Endothelial cell of umbilical vein (primary cell): ENCODE data around the gene GSN. TPM values are rescaled to one million over a fixed set of nuclear protein-coding genes. Genes with fewer than 3 reads are reported as not detected.
A peak's percentile ranks its signal among the peaks of the same experiment; 100 is the strongest.

Source experiments
- BruUV-seq: library from RNA; stranded (reverse); fragments of 400-500 nt; replicated peaks from 2 replicates; lab custom pipeline; 2021; lab: Mats Ljungman, UMichigan
- CTCF ChIA-PET: fragments of 300-600, 350-600 bp; sonication (Branson Sonifier 250); formaldehyde crosslinking; loops from one replicate; lab custom pipeline; 2021; ENCODE audit warnings: antibody characterized with exemption, inconsistent platforms; lab: Charles Lee
- POLR2A ChIA-PET: fragments of 300-600, 350-600 bp; sonication (Branson Sonifier 250); formaldehyde crosslinking; loops from one replicate; lab custom pipeline; 2021; ENCODE audit warnings: antibody characterized with exemption, inconsistent platforms; lab: Charles Lee
- DNase-seq: peaks from one replicate; pipeline ENCODE4 v3.0.0-alpha.2; 2011; ENCODE audit warnings: low read depth, low spot score
- FAIRE-seq: peaks from 2 replicates; lab custom pipeline; 2011; peaks lifted over from hg19 to GRCh38; lab: Jason Lieb, UNC
- H2AFZ ChIP-seq: 2 replicates; pipeline ENCODE4 v1.6.0; 2012; ENCODE audit warnings: low read depth, low read length, control low read depth, inconsistent platforms
- H3K27ac ChIP-seq: 2 replicates; pipeline ENCODE4 v1.5.1; 2011; ENCODE audit warnings: low read depth, mild to moderate bottlenecking, control low read depth, low read length, moderate library complexity; ENCODE audit not compliant: insufficient read depth
- H3K27me3 ChIP-seq, 2 experiments: 2 replicates each; pipeline versions ENCODE4 v1.6.0 to v1.6.1; 2011; ENCODE audit warnings: low read length in 2 of 2, mixed read lengths in 1 of 2; ENCODE audit not compliant: control insufficient read depth in 2 of 2, insufficient read depth in 2 of 2
- H3K36me3 ChIP-seq, 2 experiments: 2 replicates in 1 of 2; 3 replicates in 1 of 2; pipeline ENCODE4 v1.5.1; 2011; ENCODE audit warnings: low read length in 2 of 2, mild to moderate bottlenecking in 1 of 2, moderate library complexity in 1 of 2; ENCODE audit not compliant: control insufficient read depth in 2 of 2, insufficient read depth in 2 of 2; ENCODE audit errors: extremely low read depth in 1 of 2
- H3K4me1 ChIP-seq: 3 replicates; pipeline ENCODE4 v1.5.1; 2011; ENCODE audit warnings: mild to moderate bottlenecking, low read length; ENCODE audit not compliant: control insufficient read depth, insufficient read depth; ENCODE audit errors: extremely low read depth
- H3K4me2 ChIP-seq: 2 replicates; pipeline ENCODE4 v1.6.1; 2011; ENCODE audit warnings: low read length, control low read depth, mixed read lengths; ENCODE audit not compliant: insufficient read depth
- H3K4me3 ChIP-seq, 3 experiments: fragments of 200-600 bp in 1 of 3; sonication (generic), shearing (Covaris generic) in 1 of 3; replicated peaks in 1 of 3; 2 replicates each; pipeline ENCODE4 v1.5.1; 2011 to 2016; ENCODE audit warnings: control low read depth in 3 of 3, low read length in 3 of 3, mild to moderate bottlenecking in 2 of 3, inconsistent platforms in 1 of 3, low read depth in 1 of 3, moderate library complexity in 1 of 3; ENCODE audit not compliant: insufficient read depth in 1 of 3
- H3K79me2 ChIP-seq: 2 replicates; pipeline ENCODE4 v1.6.0; 2012; ENCODE audit warnings: low read length, inconsistent platforms; ENCODE audit not compliant: control insufficient read depth, insufficient read depth
- H3K9ac ChIP-seq: replicated peaks from 2 replicates; pipeline ENCODE3; 2011; ENCODE audit warnings: low read length, control low read depth; ENCODE audit not compliant: insufficient read depth; ENCODE audit errors: extremely low read depth
- H3K9me1 ChIP-seq: replicated peaks from 3 replicates; pipeline ENCODE4 v1.6.0; 2011; ENCODE audit warnings: mild to moderate bottlenecking, low read length; ENCODE audit not compliant: control insufficient read depth, insufficient read depth; ENCODE audit errors: extremely low read depth
- H3K9me3 ChIP-seq: replicated peaks from 2 replicates; pipeline ENCODE4 v1.5.1; 2012; ENCODE audit warnings: low read length, inconsistent platforms; ENCODE audit not compliant: control insufficient read depth, insufficient read depth
- H4K20me1 ChIP-seq: replicated peaks from 2 replicates; pipeline ENCODE3; 2011; ENCODE audit warnings: mild to moderate bottlenecking, low read length; ENCODE audit not compliant: control insufficient read depth, insufficient read depth; ENCODE audit errors: extremely low read depth
- EZH2 ChIP-seq: IDR thresholded peaks from 2 replicates; pipeline ENCODE4 v1.6.1; 2012; ENCODE audit warnings: borderline replicate concordance, low read depth, mild to moderate bottlenecking, moderate library complexity, low read length, inconsistent platforms; ENCODE audit not compliant: severe bottlenecking
- GATA2 ChIP-seq: IDR thresholded peaks from 2 replicates; pipeline ENCODE4 v1.7.0; 2011; ENCODE audit warnings: low read depth, mild to moderate bottlenecking, moderate library complexity, mixed read lengths, low read length; ENCODE audit not compliant: insufficient read length, insufficient read depth
- POLR2A ChIP-seq: IDR thresholded peaks from 2 replicates; pipeline ENCODE4 v1.6.1; 2012; ENCODE audit warnings: low read depth, mild to moderate bottlenecking, control low read depth, low read length
- POLR2AphosphoS5 ChIP-seq: IDR thresholded peaks from 2 replicates; pipeline ENCODE4 v1.6.1; 2012; ENCODE audit warnings: low read depth, mild to moderate bottlenecking, control low read depth, low read length, moderate library complexity; ENCODE audit not compliant: insufficient read depth
- dilution Hi-C: fragments of 300-500 bp; cut with MboI; formaldehyde crosslinking; loops from one replicate; pipeline ENCODE4 v1.15.0; 2019; ENCODE audit warnings: low sequenced_read_pairs; ENCODE audit not compliant: extremely low pct_ligation_motif_present
- intact Hi-C: fragments of 100-400 bp; cut with micrococcal nuclease; formaldehyde crosslinking; loops from one replicate; pipeline ENCODE4 v1.10.0; 2022
- polyA plus RNA-seq, 4 experiments: library from polyadenylated mRNA; depleted of rRNA in 3 of 4; stranded (reverse) in 3 of 4; unstranded in 1 of 4; fragments of >200 nt; gene quantifications; 2 replicates each; pipeline versions ENCODE4 v1.2.1 to v1.2.3, GENCODE V29; 2011 to 2012; ENCODE audit warnings: missing spikeins in 1 of 4
- total RNA-seq: library from RNA; stranded (reverse); gene quantifications from 2 replicates; pipeline ENCODE4 v1.2.3, GENCODE V29; 2021

The GSN gene
- total and polyA plus RNA-seq, 2 donors (not counting 3 experiments of a cell fraction or from before 2014, with no cell fraction given): 130 to 232 TPM

- Histone ChIP-seq H2AFZ (peak overlapping the region; percentile 52), H3K79me2 (no peaks in the 10 kb centered on the region), H3K4me3 (peak overlapping the region; percentile 41 to 52 (median 44)), H3K4me1 (peaks cover 15% of the 10 kb centered on the region), H3K9me1 (no peaks in the 10 kb centered on the region), H3K27me3 (no peaks in the 10 kb centered on the region), H4K20me1 (no peaks in the 10 kb centered on the region), H3K27ac (no peak overlapping the region), H3K9ac (peak overlapping the region; percentile 51), H3K9me3 (no peaks in the 10 kb centered on the region), H3K36me3 (peaks cover 0 to 15% of the 10 kb centered on the region in 2 experiments), H3K4me2 (peak overlapping the region; percentile 74)
- TF ChIP-seq EZH2 (no peak), POLR2AphosphoS5 (peak; percentile 23), POLR2A (peak; percentile 31), GATA2 (no peak)
- ChIA-PET CTCF (interaction anchor here (0.8 to 4.5 kb wide), 8 partner anchors 9 to 86 kb away, joined by 3 to 49 read pairs (median 8); no protein-coding TSS in a partner anchor), POLR2A (interaction anchor here (0.8 to 1.6 kb wide), 2 partner anchors 10 to 14 kb away, joined by 3 to 6 read pairs; no protein-coding TSS in a partner anchor)
- intact Hi-C loops (loop anchor here (1.0 kb wide), 1 partner anchor 12 kb away; no protein-coding TSS in a partner anchor), dilution Hi-C loops (no loop called here)
- DNase-seq (peak; percentile 41), FAIRE-seq (peak; percentile 75)
- TSS peak; percentile 43 for BruUV-seq
Observed at GRCh38 chr9:121299467-121300282, 31.7 kb downstream of the GSN start.
